ENCODE measurements around the gene DDAH1. TPM values are rescaled to one million over a fixed set of nuclear protein-coding genes. Genes with fewer than 3 reads are reported as not detected.

Gene DDAH1
- total and polyA plus RNA-seq, 2 of the 4 experiments (the other 2 are of a cell fraction): 78.0 to 94.5 TPM

DNA sequence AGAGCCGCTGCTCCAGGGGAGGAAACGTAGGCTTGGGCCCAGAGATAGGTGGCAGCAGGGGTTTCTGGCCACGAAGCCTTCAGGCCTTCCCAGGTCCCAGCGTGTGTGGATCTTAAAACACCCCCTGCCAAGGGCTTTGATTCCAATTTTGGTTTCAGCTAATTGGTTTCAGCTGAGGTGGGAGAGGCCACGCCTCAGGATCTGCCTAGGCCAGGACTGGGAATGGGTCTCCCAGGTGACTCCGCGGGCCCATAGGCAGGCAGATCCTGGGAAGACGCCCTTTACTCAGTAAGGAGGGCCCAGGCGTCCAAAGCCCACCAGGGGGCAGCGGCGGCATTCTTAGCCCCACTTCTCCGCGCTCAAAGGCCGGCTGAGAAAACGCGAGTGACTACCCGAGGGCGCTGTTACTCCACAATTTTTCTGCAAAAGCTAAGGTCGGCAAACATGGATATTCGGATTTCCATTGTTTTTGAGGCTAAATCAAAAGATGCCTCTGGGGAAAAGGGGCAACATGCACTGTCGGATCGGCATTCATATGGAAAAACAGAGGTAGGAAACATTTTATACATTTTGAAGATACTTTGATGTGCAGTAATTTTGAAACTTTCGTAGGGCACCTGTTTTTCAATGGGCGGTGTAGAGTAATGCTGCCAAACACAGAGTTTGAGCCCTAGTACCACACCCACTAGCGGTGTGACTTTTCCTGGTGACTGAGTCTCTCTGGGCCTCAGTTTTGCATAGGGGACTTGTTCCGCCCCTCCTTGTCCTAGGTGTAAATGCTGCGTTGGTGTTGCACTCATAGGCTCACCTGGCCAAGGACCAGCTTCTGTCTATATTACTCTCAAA lies 156.7 kb downstream of the DDAH1 start:
- H3K4me3 ChIP-seq (ENCODE audit: insufficient read depth, low read depth, low read length): no peak overlapping the region
- H2AK5ac ChIP-seq (ENCODE audit: low read depth, low read length): peak overlapping the region; percentile 85
- H2BK120ac ChIP-seq (ENCODE audit: low read depth, low read length): peak overlapping the region; percentile 89
- H3K4ac ChIP-seq (ENCODE audit: low read depth, low read length): peak overlapping the region; percentile 87
- DNase-seq (peak; percentile 84), ATAC-seq (ENCODE audit: low read depth) (peak; percentile 98)
- no TSS peak for BruUV-seq (replicated peaks)
- peak overlapping the region; percentile 96 for H2BK15ac ChIP-seq (ENCODE audit: low read depth, low read length)
- dilution Hi-C loops (cut with HindIII; ENCODE audit: low sequenced_read_pairs, unreplicated experiment): no loop called here
- peak overlapping the region; percentile 36 for H3K18ac ChIP-seq (ENCODE audit: low read depth, low read length)
- intact Hi-C loops (cut with micrococcal nuclease): loop anchor here (1.0 to 5.0 kb wide), 7 partner anchors 91 to 576 kb away; partner anchors contain the start of genes DDAH1 and ZNHIT6
- in situ Hi-C loops (cut with MboI; ENCODE audit: low sequenced_read_pairs): loop anchor here (10.0 kb wide), 2 partner anchors 567 to 1047 kb away; no protein-coding TSS in a partner anchor
- no peaks in the 10 kb centered on the region for H3K36me3 ChIP-seq (ENCODE audit: control insufficient read depth, insufficient read depth, low read length)
- peak overlapping the region; percentile 83 for H4K91ac ChIP-seq (ENCODE audit: insufficient read depth, low read depth, low read length)
- no peaks in the 10 kb centered on the region for H3K9me3 ChIP-seq (ENCODE audit: control insufficient read depth, insufficient read depth, low read length)
- peak overlapping the region; percentile 33 for H3K9ac ChIP-seq (ENCODE audit: low read depth, low read length)
- ChIA-PET CTCF (interaction anchor here (0.6 to 1.9 kb wide), 14 partner anchors 11 to 385 kb away, joined by 3 to 7 read pairs (median 3); partner anchors contain the start of gene DDAH1), POLR2A (ENCODE audit: unreplicated experiment) (interaction anchor here (0.6 kb wide), 1 partner anchor 277 kb away, joined by 3 read pairs; no protein-coding TSS in a partner anchor)
- H3K23ac ChIP-seq (ENCODE audit: low read depth, low read length): no peak overlapping the region
- peak overlapping the region; percentile 90 for H2BK20ac ChIP-seq (ENCODE audit: low read depth, low read length)
- no peak overlapping the region; the same call in 1 of the 2 replicates for H3K4me2 ChIP-seq (ENCODE audit: low read depth, low read length)
- no peaks in the 10 kb centered on the region for H3K27me3 ChIP-seq (ENCODE audit: control insufficient read depth, insufficient read depth, low read length)
- peak overlapping the region; percentile 15 for H2BK5ac ChIP-seq (ENCODE audit: low read depth, low read length, poor library complexity, severe bottlenecking)
- no peaks in the 10 kb centered on the region for H4K20me1 ChIP-seq (ENCODE audit: insufficient read depth, low read length)
- H3K27ac ChIP-seq (ENCODE audit: insufficient read depth, low read length): peak overlapping the region; percentile 33; the same call in 1 of the 2 replicates
- H3K14ac ChIP-seq (replicated peaks; ENCODE audit: low read depth, low read length): peak overlapping the region; percentile 51
- H4K8ac ChIP-seq (ENCODE audit: low read depth in 2 of 2, low read length in 2 of 2): peak overlapping the region; percentile 16 to 86; a peak in 2 of 4 replicates
- peak overlapping the region; percentile 85 for H2AFZ ChIP-seq (replicated peaks; ENCODE audit: low read length, poor library complexity)
- peak overlapping the region; percentile 66; the same call in 1 of the 2 replicates for H3K56ac ChIP-seq (ENCODE audit: extremely low read depth, insufficient read depth, low read length)
- H4K5ac ChIP-seq (ENCODE audit: low read depth, low read length): peak overlapping the region; percentile 58; the same call in 1 of the 2 replicates
- peaks cover 7% of the 10 kb centered on the region for H3K4me1 ChIP-seq (ENCODE audit: control insufficient read depth, insufficient read depth, low read length)
- WGBS, 2 experiments (ENCODE audit: extremely low coverage in 2 of 2, insufficient read length in 1 of 2): 22% methylated on average over 11 of the region's 27 CpGs; no CpG with 5 or more reads in 1 of the 2 experiments
- peak overlapping the region; percentile 70 for H2AK9ac ChIP-seq (replicated peaks; ENCODE audit: low read depth, low read length, poor library complexity)
- peaks cover 9% of the 10 kb centered on the region; the same call in 1 of the 2 replicates for H3K9me1 ChIP-seq (ENCODE audit: insufficient read depth, low read length)
- peaks cover 6 to 16% of the 10 kb centered on the region in 2 experiments; a peak in 3 of 4 replicates for H3K79me1 ChIP-seq (ENCODE audit: low read depth in 1 of 2, low read length in 2 of 2)
- TF ChIP-seq CEBPB (IDR thresholded peaks at IDR 0.05; ENCODE audit: low read depth, low read length): no peak
- TF ChIP-seq NFE2L2 (IDR thresholded peaks at IDR 0.05; ENCODE audit: low read depth, low read length): no peak
- peak; percentile 53 for TF ChIP-seq MAFK (IDR thresholded peaks at IDR 0.05; ENCODE audit: low read depth, low read length)
- no peak for TF ChIP-seq RFX5 (IDR thresholded peaks at IDR 0.05; ENCODE audit: low read depth, low read length)
- TF ChIP-seq, protein P1, sequence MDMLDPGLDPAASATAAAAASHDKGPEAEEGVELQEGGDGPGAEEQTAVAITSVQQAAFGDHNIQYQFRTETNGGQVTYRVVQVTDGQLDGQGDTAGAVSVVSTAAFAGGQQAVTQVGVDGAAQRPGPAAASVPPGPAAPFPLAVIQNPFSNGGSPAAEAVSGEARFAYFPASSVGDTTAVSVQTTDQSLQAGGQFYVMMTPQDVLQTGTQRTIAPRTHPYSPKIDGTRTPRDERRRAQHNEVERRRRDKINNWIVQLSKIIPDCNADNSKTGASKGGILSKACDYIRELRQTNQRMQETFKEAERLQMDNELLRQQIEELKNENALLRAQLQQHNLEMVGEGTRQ (IDR thresholded peaks at IDR 0.05; ENCODE audit: low read depth, low read length): no peak
- TF ChIP-seq RAD21 (IDR thresholded peaks at IDR 0.05; ENCODE audit: low read length): peak; percentile 100
- TF ChIP-seq RCOR1 (IDR thresholded peaks at IDR 0.05; ENCODE audit: insufficient replicate concordance, low read length): no peak
- peak; percentile 65; the same call in 1 of the 2 replicates for TF ChIP-seq POLR2A (IDR thresholded peaks at IDR 0.05; ENCODE audit: low read depth, low read length)
- TF ChIP-seq SMC3 (IDR thresholded peaks at IDR 0.05; ENCODE audit: low read depth, low read length): peak; percentile 100
- TF ChIP-seq, protein P2, sequence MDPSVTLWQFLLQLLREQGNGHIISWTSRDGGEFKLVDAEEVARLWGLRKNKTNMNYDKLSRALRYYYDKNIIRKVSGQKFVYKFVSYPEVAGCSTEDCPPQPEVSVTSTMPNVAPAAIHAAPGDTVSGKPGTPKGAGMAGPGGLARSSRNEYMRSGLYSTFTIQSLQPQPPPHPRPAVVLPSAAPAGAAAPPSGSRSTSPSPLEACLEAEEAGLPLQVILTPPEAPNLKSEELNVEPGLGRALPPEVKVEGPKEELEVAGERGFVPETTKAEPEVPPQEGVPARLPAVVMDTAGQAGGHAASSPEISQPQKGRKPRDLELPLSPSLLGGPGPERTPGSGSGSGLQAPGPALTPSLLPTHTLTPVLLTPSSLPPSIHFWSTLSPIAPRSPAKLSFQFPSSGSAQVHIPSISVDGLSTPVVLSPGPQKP (IDR thresholded peaks at IDR 0.05; ENCODE audit: borderline replicate concordance, low read depth, low read length): no peak
- no peak for TF ChIP-seq BHLHE40 (IDR thresholded peaks at IDR 0.05; ENCODE audit: low read depth, low read length)
- TF ChIP-seq, protein P3, sequence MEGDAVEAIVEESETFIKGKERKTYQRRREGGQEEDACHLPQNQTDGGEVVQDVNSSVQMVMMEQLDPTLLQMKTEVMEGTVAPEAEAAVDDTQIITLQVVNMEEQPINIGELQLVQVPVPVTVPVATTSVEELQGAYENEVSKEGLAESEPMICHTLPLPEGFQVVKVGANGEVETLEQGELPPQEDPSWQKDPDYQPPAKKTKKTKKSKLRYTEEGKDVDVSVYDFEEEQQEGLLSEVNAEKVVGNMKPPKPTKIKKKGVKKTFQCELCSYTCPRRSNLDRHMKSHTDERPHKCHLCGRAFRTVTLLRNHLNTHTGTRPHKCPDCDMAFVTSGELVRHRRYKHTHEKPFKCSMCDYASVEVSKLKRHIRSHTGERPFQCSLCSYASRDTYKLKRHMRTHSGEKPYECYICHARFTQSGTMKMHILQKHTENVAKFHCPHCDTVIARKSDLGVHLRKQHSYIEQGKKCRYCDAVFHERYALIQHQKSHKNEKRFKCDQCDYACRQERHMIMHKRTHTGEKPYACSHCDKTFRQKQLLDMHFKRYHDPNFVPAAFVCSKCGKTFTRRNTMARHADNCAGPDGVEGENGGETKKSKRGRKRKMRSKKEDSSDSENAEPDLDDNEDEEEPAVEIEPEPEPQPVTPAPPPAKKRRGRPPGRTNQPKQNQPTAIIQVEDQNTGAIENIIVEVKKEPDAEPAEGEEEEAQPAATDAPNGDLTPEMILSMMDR (conservative IDR thresholded peaks at IDR 0.05; ENCODE audit: low read depth, low read length): peak; percentile 100; the same call in 1 of the 2 replicates
